Lung (tissue), 12 donors: ENCODE results near the gene CNTNAP2. TPM values are rescaled to one million over a fixed set of nuclear protein-coding genes. Genes with fewer than 3 reads are reported as not detected.

Experiments used
- ATAC-seq: fragments of 200-7000 bp; cut with Tn5 transposase; one replicate; pipeline ENCODE4 v1.9.1; 2020; ENCODE audit warnings: moderate number of reproducible peaks; ENCODE audit not compliant: insufficient read depth, low FRiP score
- DNase-seq, 3 donors: peaks; one replicate each; pipeline ENCODE4 v3.0.0-alpha.2; 2013 to 2017
- H3K27ac ChIP-seq, 2 donors: one replicate each; pipeline ENCODE4 v1.5.1; 2013; ENCODE audit warnings: mild to moderate bottlenecking in 2 of 2, moderate library complexity in 2 of 2, control low read depth in 1 of 2, inconsistent platforms in 1 of 2, low read depth in 1 of 2, low read length in 1 of 2
- H3K27me3 ChIP-seq, 3 donors: one replicate each; pipeline ENCODE4 v1.5.1; 2013; ENCODE audit warnings: low read length in 2 of 3; ENCODE audit not compliant: control insufficient read depth in 3 of 3, insufficient read depth in 3 of 3
- H3K36me3 ChIP-seq, 4 donors: one replicate each; pipeline ENCODE4 v1.5.1; 2013; ENCODE audit warnings: low read length in 4 of 4, mild to moderate bottlenecking in 1 of 4, moderate library complexity in 1 of 4; ENCODE audit not compliant: control insufficient read depth in 4 of 4, insufficient read depth in 4 of 4
- H3K4me1 ChIP-seq, 5 donors: one replicate each; pipeline ENCODE4 v1.5.1; 2013; ENCODE audit warnings: low read length in 5 of 5, mild to moderate bottlenecking in 2 of 5, moderate library complexity in 1 of 5; ENCODE audit not compliant: control insufficient read depth in 5 of 5, insufficient read depth in 5 of 5
- H3K4me3 ChIP-seq: one replicate; pipeline ENCODE4 v1.5.1; 2013; ENCODE audit warnings: mild to moderate bottlenecking, control low read depth, moderate library complexity
- H3K9ac ChIP-seq, 2 donors: one replicate each; pipeline ENCODE4 v1.5.1; 2013; ENCODE audit warnings: low read length in 2 of 2, control low read depth in 1 of 2; ENCODE audit not compliant: insufficient read depth in 1 of 2
- H3K9me3 ChIP-seq, 4 donors: one replicate each; pipeline ENCODE4 v1.5.1; 2013; ENCODE audit warnings: low read length in 3 of 4, mild to moderate bottlenecking in 1 of 4, moderate library complexity in 1 of 4; ENCODE audit not compliant: control insufficient read depth in 4 of 4, insufficient read depth in 3 of 4
- WGBS, 2 donors: extraction: QIAGEN DNeasy Blood & Tissue Kit; methylation state at CpG; one replicate each; pipeline ENCODE4 v1.1.7; 2013; 5-methylcytosine and 5-hydroxymethylcytosine counted together
- polyA plus RNA-seq, 2 donors: library from polyadenylated mRNA; stranded (reverse); fragments of 200-250 nt; gene quantifications; one replicate each; pipeline ENCODE4 v1.2.1, GENCODE V29; 2013
- total RNA-seq, 2 donors: library from RNA; depleted of rRNA in 1 of 2; stranded (reverse); fragments of >200 nt in 1 of 2; gene quantifications; one replicate each; pipeline ENCODE4 v1.2.1, GENCODE V29; 2014 to 2021
- TF ChIP-seq, protein P1 (sequence below): IDR thresholded peaks from 2 replicates; pipeline ENCODE4 v1.5.1; 2012; ENCODE audit warnings: mild to moderate bottlenecking; ENCODE audit errors: control extremely low read depth, extremely low read depth
- donor health status: control.
- donor health status: control.
- donor health status: Bipolar disorder and iron deficiency.
- donor health status: healthy.
- donor health status: DM: yes; HTN: yes; CAD: no.

CNTNAP2 gene
- total and polyA plus RNA-seq, 4 donors, result 0.18 to 45.3 (median 0.52) TPM

DNA sequence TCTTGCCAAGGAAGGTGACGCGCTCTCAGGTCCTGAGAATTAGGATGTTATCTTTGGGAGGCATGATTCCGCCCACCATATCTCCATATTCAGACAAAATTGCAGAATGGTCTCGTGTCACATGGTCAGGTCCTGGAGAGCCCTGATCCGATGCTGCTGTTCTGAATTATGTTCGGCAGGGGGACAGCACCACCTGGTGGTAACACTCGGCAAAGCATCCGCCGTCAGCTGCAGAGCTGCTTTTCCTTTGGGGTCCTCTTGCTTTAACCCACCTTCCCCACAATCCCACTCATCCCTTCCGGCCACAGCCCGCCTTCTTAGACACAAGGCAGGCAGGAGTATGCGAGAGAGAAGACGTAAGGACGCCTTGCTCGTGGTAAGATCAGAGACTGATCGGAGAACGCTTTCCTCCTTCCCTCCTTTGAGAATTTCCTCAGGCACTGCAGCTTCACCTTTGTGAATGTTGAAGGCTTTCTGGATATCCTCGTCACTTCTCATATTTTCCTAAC, 2146.2 kb downstream of the CNTNAP2 start:
- Histone ChIP-seq H3K27ac (no peak overlapping the region), H3K27me3 (no peaks in the 10 kb centered on the region), H3K4me3 (no peak overlapping the region), H3K36me3 (no peaks in the 10 kb centered on the region), H3K9me3 (no peaks in the 10 kb centered on the region), H3K4me1 (peaks cover 0 to 18% (median 0%) of the 10 kb centered on the region in 5 donors), H3K9ac (peak overlapping the region in 1 of 2 donors; percentile 69)
- 6 to 7% methylated on average over 18 of the region's 18 CpGs for WGBS, 2 donors
- peak; percentile 70 for ATAC-seq
- DNase-seq, result peak; percentile 82 to 85 (median 84)
- TF ChIP-seq, protein P1, sequence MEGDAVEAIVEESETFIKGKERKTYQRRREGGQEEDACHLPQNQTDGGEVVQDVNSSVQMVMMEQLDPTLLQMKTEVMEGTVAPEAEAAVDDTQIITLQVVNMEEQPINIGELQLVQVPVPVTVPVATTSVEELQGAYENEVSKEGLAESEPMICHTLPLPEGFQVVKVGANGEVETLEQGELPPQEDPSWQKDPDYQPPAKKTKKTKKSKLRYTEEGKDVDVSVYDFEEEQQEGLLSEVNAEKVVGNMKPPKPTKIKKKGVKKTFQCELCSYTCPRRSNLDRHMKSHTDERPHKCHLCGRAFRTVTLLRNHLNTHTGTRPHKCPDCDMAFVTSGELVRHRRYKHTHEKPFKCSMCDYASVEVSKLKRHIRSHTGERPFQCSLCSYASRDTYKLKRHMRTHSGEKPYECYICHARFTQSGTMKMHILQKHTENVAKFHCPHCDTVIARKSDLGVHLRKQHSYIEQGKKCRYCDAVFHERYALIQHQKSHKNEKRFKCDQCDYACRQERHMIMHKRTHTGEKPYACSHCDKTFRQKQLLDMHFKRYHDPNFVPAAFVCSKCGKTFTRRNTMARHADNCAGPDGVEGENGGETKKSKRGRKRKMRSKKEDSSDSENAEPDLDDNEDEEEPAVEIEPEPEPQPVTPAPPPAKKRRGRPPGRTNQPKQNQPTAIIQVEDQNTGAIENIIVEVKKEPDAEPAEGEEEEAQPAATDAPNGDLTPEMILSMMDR, result peak; percentile 73

DNA sequence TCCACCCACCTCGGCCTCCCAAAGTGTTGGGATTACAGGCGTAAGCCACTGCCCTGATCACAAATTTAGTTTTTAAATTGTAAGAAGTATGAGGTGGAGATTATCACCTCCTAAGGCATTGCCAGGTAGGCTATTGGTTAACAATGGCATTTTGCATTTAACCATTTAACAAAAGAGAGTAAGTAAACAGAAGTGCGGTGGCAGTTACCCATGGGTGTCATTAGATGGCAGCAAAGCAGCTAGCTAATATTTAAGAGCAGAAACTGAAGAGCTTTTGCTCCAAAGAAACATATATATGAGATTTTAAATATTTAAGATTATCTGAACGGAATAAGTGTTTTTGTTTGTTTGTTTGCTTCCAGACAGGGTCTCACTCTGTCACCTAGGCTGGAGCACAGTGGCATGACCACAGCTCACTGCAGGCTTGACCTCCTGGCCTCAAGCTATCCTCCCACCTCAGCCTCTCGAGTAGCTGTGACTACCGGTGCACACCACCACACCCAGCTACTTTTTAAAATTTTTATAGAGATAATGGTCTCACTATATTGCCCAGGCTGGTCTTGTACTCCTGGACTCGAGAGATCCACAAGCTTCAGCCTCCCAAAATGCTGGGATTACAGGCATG, 2148.4 kb downstream of the CNTNAP2 start:
- WGBS, 2 donors, result 59 to 63% methylated on average over 7 of the region's 7 CpGs
- no peak for ATAC-seq
- DNase-seq, result peak in 2 of 3 donors; percentile 41 to 71

DNA sequence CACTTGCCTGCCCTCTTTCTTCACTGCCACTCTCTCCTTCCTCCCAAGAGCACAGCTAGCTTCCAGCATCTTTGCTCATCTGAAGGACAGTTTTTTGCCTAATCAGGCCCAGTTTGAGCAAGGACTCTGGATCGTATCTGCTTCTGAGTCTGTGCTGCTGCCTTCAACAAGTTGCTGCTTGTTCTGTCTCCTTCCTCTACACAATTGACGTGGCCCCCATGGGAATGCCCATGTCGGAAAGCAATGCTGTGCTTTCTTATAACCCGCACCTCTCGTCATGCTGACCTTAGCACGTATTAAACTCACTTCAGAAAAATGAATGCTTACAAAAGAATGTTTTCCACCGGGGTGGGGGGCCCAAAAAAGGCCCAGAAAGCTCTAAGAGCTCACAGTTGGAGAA, 2149.3 kb downstream of the CNTNAP2 start:
- no peaks in the 10 kb centered on the region for H3K27me3 ChIP-seq
- DNase-seq, result no peak
- H3K4me3 ChIP-seq, result no peak overlapping the region
- no peaks in the 10 kb centered on the region for H3K36me3 ChIP-seq
- WGBS, 2 donors, result 68 to 72% methylated on average over 7 of the region's 7 CpGs
- no peak for ATAC-seq
- no peaks in the 10 kb centered on the region for H3K9me3 ChIP-seq
- TF ChIP-seq, protein P1, result no peak
- H3K4me1 ChIP-seq, result peaks cover 0 to 10% (median 0%) of the 10 kb centered on the region in 5 donors
- H3K9ac ChIP-seq, result no peak overlapping the region
- H3K27ac ChIP-seq, result no peak overlapping the region

More for the DNA sequence above, 2148.4 kb downstream of the CNTNAP2 start:
- TF ChIP-seq, protein P1, result peak; percentile 29
- Histone ChIP-seq H3K27ac (no peak overlapping the region), H3K4me1 (peaks cover 0 to 15% (median 0%) of the 10 kb centered on the region in 5 donors), H3K4me3 (no peak overlapping the region), H3K9me3 (no peaks in the 10 kb centered on the region), H3K36me3 (no peaks in the 10 kb centered on the region), H3K9ac (no peak overlapping the region), H3K27me3 (no peaks in the 10 kb centered on the region)
